OCI-LY1 (cell line): ENCODE measurements around the gene KLF11.

ENCODE experiments used
- H2AFZ ChIP-seq: fragments of 200-600 bp; sonication (generic), shearing (Covaris generic); 2 replicates; pipeline ENCODE4 v1.6.0; 2014; ENCODE audit warnings: antibody characterized with exemption, mild to moderate bottlenecking, low read length
- H3F3A ChIP-seq: fragments of 200-600 bp; sonication (generic), shearing (Covaris generic); 2 replicates; pipeline ENCODE4 v1.6.0; 2014; ENCODE audit warnings: mild to moderate bottlenecking, antibody characterized with exemption, low read length, moderate library complexity; ENCODE audit not compliant: insufficient read depth
- H3K27ac ChIP-seq: fragments of 200-600 bp; sonication (generic); 2 replicates; pipeline ENCODE4 v1.5.1; 2014; ENCODE audit warnings: low read length, mixed run types, mild to moderate bottlenecking, low read depth; ENCODE audit not compliant: poor library complexity, severe bottlenecking
- H3K27me3 ChIP-seq: fragments of 200-600 bp; sonication (generic); 2 replicates; pipeline ENCODE4 v1.6.0; 2014; ENCODE audit warnings: antibody characterized with exemption, mild to moderate bottlenecking, low read length, moderate library complexity; ENCODE audit not compliant: insufficient read depth
- H3K36me3 ChIP-seq: fragments of 200-600 bp; sonication (generic); 2 replicates; pipeline ENCODE4 v1.6.1; 2014; ENCODE audit warnings: mild to moderate bottlenecking, antibody characterized with exemption, low read length, moderate library complexity, mixed read lengths; ENCODE audit not compliant: insufficient read depth
- H3K4me1 ChIP-seq: fragments of 200-600 bp; sonication (generic); 2 replicates; pipeline ENCODE4 v1.5.1; 2014; ENCODE audit warnings: mild to moderate bottlenecking, low read length, moderate library complexity; ENCODE audit not compliant: insufficient read depth, severe bottlenecking
- H3K4me2 ChIP-seq: fragments of 200-600 bp; sonication (generic), shearing (Covaris generic); 2 replicates; pipeline ENCODE4 v1.6.1; 2014; ENCODE audit warnings: low read length
- H3K4me3 ChIP-seq: fragments of 200-600 bp; sonication (generic); 2 replicates; pipeline ENCODE4 v1.5.1; 2014; ENCODE audit warnings: low read length, low read depth, mild to moderate bottlenecking, mixed read lengths; ENCODE audit not compliant: poor library complexity, severe bottlenecking
- H3K79me2 ChIP-seq: fragments of 200-600 bp; shearing (Covaris generic); 2 replicates; pipeline ENCODE4 v1.6.1; 2016; ENCODE audit warnings: mixed run types, low read length, mixed read lengths; ENCODE audit not compliant: insufficient read depth
- H3K9ac ChIP-seq: fragments of 200-600 bp; sonication (generic), shearing (Covaris generic); 2 replicates; pipeline ENCODE4 v1.6.1; 2014; ENCODE audit warnings: mild to moderate bottlenecking, low read length, mixed read lengths
- H3K9me2 ChIP-seq: fragments of 200-600 bp; sonication (generic), shearing (Covaris generic); 2 replicates; pipeline ENCODE4 v1.6.1; 2014; ENCODE audit warnings: low read depth, mild to moderate bottlenecking, low read length, mixed read lengths
- H3K9me3 ChIP-seq: fragments of 200-600 bp; shearing (Covaris generic); 2 replicates; pipeline ENCODE4 v1.6.1; 2014; ENCODE audit warnings: low read length, mixed read lengths
- H4K20me1 ChIP-seq: fragments of 200-600 bp; sonication (generic), shearing (Covaris generic); 2 replicates; pipeline ENCODE4 v1.6.0; 2016; ENCODE audit warnings: mild to moderate bottlenecking, low read length; ENCODE audit not compliant: insufficient read depth
- CTCF ChIP-seq: fragments of 200-600 bp; sonication (generic), shearing (Covaris generic); IDR thresholded peaks from 2 replicates; pipeline ENCODE4 v1.5.1; 2017; ENCODE audit warnings: mild to moderate bottlenecking, antibody characterized with exemption, low read length, moderate library complexity, mixed read lengths
- EZH2 ChIP-seq: fragments of 200-600 bp; sonication (generic), shearing (Covaris generic); IDR thresholded peaks from 2 replicates; pipeline ENCODE4 v1.8.0; 2017; ENCODE audit warnings: borderline replicate concordance, mixed run types, mild to moderate bottlenecking, antibody characterized with exemption, low read length, moderate library complexity, mixed read lengths

Gene KLF11

GRCh38 chr2:10078704-10079265 is 35.4 kb downstream of the KLF11 start:
- Histone ChIP-seq H3K79me2 (no peaks in the 10 kb centered on the region), H3K27me3 (peaks cover 14% of the 10 kb centered on the region), H3K9me2 (no peaks in the 10 kb centered on the region), H3K4me1 (peaks cover 35% of the 10 kb centered on the region), H2AFZ (no peak overlapping the region), H3K4me3 (no peak overlapping the region), H4K20me1 (no peaks in the 10 kb centered on the region), H3K9ac (no peak overlapping the region), H3K36me3 (no peaks in the 10 kb centered on the region), H3K9me3 (no peaks in the 10 kb centered on the region), H3K4me2 (no peak overlapping the region), H3K27ac (no peak overlapping the region), H3F3A (no peaks in the 10 kb centered on the region)
- no peak for TF ChIP-seq CTCF
- TF ChIP-seq EZH2 = no peak

DNA sequence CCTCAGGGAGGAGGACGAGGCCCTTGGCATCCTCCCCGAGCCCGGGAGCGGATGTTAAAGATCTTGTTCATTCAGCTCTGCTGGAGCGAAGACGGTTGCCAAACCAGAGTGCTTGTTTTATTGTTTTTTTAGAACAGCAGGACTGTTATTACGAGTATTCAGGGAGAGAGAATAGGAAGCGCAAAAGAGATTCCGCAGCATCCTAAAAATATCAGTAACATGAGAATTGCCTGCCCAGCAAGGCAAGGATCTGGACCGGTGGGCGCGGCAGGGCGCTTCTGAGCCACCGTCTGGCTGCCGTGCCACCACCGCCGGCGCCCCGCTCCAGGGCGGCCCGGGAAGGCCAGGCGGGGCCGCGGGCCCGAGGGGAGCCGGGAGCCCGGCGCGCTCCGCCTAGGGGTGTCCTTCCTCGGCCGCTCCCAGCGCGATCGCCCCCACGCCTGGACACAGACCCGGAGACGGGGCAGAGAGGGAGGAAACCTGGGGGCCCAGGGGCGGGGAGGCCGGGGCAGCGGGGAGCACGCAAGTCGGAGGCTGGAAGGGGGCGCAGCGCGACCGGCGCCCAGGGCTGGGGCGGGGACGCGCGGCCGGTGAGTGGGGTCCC is 36.0 kb downstream of the KLF11 start:
- H3F3A ChIP-seq = no peaks in the 10 kb centered on the region
- TF ChIP-seq CTCF (no peak), EZH2 (0 out of 2 replicates have a peak, but pooled peaks have one; percentile 49)
- peaks cover 14% of the 10 kb centered on the region for H3K27me3 ChIP-seq
- peak overlapping the region; percentile 27 for H3K4me3 ChIP-seq
- peak overlapping the region; percentile 40 for H3K4me2 ChIP-seq
- H3K4me1 ChIP-seq = peaks cover 35% of the 10 kb centered on the region
- H3K9me3 ChIP-seq = no peaks in the 10 kb centered on the region
- no peaks in the 10 kb centered on the region for H3K9me2 ChIP-seq
- no peaks in the 10 kb centered on the region for H3K36me3 ChIP-seq
- H3K79me2 ChIP-seq = no peaks in the 10 kb centered on the region
- H2AFZ ChIP-seq = no peak overlapping the region
- H3K9ac ChIP-seq = no peak overlapping the region
- no peak overlapping the region for H3K27ac ChIP-seq
- H4K20me1 ChIP-seq = no peaks in the 10 kb centered on the region

DNA sequence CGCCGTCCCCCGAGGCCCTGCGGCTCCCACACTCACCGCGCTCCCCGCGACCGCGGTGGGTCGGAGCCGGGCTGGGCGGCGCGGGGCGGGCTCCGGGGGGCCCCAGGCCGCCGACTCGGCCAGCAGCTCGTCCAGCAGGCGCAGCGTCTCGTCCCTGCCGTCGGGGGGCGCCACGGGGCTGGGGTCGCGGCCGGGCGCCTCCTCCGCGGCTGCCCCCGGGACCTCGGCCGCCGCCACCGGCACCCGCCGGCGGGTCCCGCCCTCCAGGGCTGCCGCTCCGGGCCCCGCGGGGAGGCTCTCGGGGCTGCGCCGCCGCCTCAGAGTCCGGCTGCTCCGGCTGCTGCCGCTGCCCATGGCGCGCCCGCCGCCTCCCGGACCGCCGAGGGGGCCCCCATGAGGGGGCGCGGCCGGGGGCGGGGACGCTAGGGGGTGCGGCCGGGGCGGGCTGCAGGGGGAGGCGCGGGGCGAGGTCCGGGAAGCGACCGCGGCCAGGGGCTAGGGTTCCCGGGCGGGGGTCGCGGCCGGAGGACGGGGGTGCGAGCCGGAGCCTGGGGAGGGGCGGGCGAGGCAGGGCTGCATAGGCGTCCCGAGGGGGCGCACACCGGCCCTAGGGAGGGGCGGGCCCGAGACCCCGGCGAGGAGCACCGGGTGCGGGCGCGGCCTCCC is 36.7 kb downstream of the KLF11 start, which contains the start of gene CYS1:
Gene CYS1 (minus strand): TSS at position 542 of the 666 bp plus-strand sequence. CDS start 188 bp downstream, at position 354.
- H3K4me1 ChIP-seq = peaks cover 35% of the 10 kb centered on the region
- no peaks in the 10 kb centered on the region for H3K36me3 ChIP-seq
- peak within 1 kb of the TSS; percentile 33 for H3K4me3 ChIP-seq
- H3K9me3 ChIP-seq = no peaks in the 10 kb centered on the region
- no peak within 1 kb of the TSS for H2AFZ ChIP-seq
- peak within 1 kb of the TSS; percentile 40 for H3K4me2 ChIP-seq
- no peaks in the 10 kb centered on the region for H3F3A ChIP-seq
- H4K20me1 ChIP-seq = no peaks in the 10 kb centered on the region
- H3K9me2 ChIP-seq = no peaks in the 10 kb centered on the region
- no peak for TF ChIP-seq CTCF
- TF ChIP-seq EZH2 = no peak
- no peak within 1 kb of the TSS for H3K9ac ChIP-seq
- no peak within 1 kb of the TSS for H3K27ac ChIP-seq
- H3K79me2 ChIP-seq = no peaks in the 10 kb centered on the region
- H3K27me3 ChIP-seq = peaks cover 13% of the 10 kb centered on the region
